GM19025 (cell line): ENCODE measurements around the gene CCL26.
"Not testable (repeated sequence)": the region's sequence is repeated elsewhere in the genome, so short reads cannot be mapped to it uniquely, and the experiment has no call there.

Experiments used
- ATAC-seq: cut with Tn5 transposase; IDR thresholded peaks from one replicate; pipeline ENCODE4 v1.9.1; 2021; ENCODE audit warnings: mild to moderate bottlenecking, low read depth, moderate library complexity; ENCODE audit not compliant: unreplicated experiment

CCL26 gene

DNA sequence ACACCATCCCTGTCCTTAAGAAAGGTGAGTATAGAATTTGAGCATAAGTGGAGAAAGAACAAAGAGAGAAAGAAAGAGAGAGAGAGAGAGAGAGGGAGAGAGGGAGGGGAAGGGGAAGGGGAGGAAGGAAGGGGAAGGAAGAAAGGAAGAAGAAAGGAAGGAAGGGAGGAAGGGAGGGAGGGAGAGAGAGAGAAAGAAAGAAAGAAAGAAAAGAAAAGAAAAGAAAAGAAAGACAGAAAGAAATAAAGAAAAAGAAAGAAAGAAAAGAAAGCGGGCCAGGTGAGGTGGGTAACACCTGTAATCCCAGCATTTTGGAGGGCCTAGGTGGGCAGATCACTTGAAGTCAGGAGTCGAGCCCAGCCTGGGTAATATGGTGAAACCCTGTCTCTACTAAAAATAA is 21.7 kb upstream of the CCL26 start:
- no peak for ATAC-seq

DNA sequence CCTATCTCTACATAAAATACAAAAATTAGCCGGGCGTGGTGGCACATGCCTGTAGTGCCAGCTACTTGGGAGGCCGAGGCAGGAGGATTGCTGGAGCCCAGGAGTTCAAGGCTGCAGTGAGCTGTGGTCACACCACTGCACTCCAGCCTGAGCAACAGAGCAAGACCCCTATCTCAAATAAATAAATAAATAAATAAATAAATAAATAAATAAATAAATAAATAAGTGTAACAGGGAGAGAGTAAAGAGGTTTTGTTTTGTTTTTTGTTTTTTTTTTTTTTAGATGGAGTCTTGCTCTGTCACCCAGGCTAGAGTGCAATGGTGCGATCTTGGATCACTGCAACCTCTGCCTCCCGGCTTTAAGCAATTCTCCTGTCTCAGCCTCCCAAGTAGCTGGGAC is 20.6 kb upstream of the CCL26 start:
- not testable (repeated sequence) for ATAC-seq

DNA sequence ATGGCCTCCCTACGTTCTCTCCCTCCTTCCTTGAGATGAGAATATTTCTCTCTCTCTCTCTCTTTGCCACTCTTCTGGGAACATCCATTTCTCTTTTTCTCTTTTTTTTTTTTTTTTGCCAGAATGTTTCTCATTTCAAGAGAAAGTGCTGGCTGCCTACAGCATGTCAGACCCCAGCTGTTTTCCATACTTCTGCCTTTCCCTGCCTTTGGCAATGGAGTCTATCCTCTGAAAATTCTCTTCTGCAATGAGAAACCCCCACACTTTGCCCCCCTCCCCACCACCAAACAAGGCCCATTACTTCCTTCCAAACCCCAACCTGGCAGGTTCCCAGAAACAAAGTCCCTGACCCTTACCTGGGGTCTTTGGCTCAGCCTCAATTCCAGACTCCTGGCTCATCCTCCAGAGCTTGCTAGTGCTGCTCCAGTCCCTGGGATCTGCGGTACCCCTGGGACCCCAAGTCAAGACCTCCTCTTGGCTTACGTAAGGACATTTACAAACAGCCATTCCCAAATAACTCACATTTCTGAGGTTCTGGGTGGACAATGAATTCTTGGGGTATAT is 17.4 kb upstream of the CCL26 start:
- ATAC-seq = no peak

DNA sequence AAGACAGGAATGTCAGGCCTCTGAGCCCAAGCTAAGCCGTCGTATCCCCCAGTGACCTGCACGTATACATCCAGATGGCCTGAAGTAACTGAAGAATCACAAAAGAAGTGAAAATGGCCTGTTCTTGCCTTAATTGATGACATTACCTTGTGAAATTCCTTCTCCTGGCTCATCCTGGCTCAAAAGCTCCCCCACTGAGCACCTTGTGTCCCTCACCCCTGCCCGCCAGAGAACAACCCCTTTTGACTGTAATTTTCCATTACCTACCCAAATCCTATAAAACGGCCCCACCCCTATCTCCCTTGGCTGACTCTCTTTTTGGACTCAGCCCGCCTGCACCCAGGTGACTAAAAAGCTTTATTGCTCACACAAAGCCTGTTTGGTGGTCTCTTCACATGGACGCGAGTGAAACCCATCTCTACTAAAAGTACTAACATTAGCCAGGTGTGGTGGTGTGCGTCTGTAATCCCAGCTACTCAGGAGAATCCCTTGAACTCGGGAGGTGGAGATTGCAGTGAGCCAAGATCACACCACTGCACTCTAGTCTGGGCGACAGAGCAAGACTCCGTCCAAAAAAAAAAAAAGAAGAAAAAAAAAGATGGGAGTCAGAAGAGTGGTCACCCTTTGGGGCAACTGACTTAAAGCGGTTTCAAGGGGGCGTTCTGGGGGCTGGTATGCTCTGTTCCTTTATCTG is 16.3 kb upstream of the CCL26 start:
- not testable (repeated sequence) for ATAC-seq

DNA sequence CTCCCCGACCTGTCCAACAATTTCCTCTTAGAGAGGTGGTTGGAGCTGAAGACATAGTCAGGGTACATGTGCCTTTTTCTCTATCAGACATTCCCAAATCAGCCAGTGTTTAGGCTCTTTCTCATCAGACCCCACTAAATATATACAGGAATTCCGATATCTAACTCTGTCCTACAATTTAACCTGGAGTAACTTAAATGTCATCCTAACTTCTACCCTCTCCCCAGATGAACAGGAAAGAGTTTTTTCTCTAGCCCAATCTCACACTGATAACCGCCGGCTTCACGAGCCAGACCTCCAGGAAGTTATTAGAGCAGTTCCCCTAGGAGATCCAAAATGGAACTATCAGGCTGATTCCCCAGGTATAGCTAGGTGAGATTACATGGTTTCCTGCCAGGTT is 11.0 kb upstream of the CCL26 start:
- ATAC-seq = not testable (repeated sequence)

DNA sequence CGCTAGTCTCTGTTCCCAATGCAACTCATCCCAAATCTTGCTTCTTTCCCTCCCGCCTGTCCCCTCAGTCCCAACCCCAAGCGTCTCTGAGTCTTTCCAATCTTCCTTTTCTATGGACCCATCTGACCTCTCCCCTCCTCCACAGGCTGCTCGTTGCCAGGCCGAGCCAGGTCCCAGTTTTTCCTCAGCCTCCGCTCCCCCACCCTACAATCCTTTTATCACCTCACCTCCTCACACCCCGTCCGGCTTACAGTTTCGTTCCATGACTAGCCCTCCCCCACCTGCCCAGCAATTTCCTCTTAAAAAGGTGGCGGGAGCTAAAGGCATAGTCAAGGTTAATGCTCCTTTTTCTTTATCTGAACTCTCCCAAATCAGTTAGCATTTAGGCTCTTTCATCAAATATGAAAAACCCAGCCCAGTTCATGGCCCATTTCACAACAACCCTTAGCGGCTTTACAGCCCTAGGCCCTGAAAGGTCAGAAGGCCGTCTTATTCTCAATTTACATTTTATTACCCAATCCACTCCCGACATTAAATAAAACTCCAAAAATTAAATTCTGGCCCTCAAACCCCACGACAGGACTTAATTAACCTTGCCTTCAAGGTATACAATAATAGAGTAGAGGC is 8.7 kb upstream of the CCL26 start:
- ATAC-seq = not testable (repeated sequence)

DNA sequence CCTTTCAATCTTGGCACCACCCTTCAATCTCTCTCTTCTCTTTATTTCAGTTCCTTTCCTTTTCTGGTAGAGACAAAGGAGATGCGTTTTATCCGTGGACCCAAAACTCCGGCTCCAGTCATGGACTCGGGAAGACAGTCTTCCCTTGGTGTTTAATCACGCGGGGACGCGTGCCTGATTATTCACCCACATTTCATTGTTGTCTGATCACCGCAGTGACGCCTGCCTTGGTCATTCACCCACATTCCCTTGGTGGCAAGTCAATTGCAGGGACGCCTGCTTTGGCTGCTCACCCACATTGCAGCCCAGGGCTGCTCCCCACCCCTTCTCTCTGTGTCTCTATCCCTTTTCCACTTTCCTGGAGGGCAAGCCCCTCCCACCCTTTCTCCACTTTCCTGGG is 7.5 kb upstream of the CCL26 start:
- ATAC-seq = not testable (repeated sequence)

DNA sequence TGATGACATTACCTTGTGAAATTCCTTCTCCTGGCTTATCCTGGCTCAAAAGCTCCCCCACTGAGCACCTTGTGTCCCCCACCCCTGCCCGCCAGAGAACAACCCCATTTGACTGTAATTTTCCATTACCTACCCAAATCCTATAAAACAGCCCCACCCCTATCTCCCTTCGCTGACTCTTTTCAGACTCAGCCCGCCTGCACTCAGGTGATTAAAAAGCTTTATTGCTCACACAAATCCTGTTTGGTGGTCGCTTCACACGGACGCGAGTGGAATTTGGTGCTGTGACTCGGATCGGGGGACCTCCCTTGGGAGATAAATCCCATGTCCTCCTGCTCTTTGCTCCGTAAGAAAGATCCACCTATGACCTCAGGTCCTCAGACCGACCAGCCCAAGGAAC is 7.0 kb upstream of the CCL26 start:
- ATAC-seq = not testable (repeated sequence)

DNA sequence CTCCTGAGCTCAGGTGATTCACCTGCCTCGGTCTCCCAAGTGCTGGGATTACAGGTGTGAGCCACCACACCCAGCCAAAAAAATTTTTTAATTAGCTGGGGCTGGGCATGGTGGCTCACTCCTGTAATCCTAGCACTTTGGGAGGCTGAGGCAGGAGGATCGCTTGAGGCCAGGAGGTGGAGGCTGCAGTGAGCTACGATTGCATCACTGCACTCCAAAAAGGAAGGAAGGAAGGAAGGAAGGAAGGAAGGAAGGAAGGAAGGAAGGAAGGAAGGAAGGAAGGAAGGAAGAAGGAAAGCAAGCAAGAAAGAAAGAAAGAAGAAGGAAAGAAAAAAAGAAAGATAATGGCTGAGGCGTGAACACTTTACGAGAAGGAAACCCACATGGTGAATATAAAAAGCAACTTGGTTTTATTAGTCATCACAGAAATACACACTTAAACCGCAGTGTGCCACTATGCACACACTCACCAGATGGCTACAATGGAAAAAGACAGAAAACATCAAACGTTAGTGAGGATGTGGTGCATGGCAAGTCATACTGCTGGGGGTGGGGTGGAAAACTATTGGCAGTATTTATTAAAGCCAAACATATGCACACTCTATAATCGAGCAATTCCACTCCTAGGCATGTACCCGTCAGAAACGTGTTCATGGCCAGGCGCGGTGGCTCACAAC is 4.4 kb upstream of the CCL26 start:
- no peak for ATAC-seq

DNA sequence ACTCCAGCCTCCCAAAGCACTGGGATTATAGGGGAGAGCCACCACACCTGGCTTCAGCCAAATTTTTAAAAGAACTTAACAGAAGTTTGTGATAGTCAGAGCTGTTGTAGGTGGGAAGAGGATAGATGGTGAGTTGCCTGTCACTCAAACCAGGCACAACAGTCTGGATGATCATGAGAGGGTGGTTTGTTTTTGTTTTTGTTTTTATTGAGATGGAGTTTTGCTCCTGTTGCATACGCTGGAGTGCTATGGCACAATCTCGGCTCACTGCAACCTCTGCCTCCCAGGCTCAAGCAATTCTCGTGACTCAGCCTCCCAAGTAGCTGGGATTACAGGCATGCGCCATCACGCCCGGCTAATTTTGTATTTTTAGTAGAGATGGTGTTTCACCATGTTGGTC is 1.9 kb upstream of the CCL26 start:
- ATAC-seq = not testable (repeated sequence)

DNA sequence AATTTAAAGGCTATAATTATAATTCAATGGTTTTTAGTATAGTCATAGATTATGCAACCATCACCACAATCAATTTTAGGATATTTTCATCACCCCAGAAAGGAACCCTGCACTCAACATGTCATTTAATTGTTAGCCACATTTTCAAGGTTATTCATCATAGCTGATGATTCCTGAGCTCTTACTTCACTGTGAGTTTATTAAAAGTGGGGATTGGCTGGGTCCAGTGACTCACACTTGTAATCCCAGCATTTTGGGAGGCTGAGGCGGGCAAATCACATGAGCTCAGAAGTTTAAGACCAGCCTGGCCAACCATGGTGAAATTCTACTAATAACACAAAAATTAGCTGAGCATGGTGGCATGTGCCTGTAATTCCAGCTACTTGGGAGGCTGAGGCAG is 787 bp downstream of the CCL26 start:
- ATAC-seq = no peak

DNA sequence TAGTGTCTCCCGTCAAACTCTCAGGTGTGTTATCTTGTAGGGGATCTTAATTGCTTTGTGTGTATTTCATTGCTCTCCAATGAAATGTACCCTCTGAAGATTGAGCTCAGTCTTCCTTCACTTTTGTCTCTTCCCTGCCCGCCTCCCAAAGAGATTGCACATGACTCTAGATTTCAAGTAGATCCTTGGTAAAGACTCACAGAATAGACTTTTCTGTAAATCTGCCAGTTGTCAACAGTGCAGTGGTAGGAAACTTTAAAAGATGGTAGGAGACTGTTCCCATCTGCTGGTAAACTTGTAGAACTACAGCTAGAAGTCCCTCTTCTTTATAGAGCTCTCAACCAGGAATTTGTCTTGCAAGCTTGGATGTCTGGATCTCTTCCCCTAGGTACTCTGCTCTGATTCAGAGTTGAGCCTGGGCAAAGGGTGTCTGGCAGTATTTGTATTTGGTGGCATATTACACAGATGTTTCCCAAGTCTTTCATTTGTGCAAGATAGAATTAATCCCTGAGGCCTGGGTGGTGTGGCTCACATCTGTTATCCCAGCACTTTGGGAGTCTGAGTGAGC is 9.6 kb downstream of the CCL26 start:
- ATAC-seq = no peak

DNA sequence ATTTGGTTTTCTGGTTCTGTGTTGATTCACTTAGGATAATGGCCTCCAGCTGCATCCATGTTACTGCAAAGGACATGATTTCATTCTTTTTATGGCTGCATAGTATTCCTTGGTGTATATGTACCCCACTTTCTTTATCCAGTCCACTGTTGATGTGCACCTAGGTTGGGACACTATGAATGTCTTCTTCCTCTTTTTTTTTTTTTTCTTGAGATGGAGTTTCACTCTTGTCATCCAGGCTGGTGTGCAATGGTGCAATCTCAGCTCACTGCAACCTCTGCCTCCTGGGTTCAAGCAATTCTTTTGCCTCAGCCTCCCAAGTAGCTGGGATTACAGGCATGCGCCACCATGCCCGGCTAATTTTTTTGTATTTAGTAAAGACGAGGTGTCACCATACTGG is 10.2 kb downstream of the CCL26 start:
- not testable (repeated sequence) for ATAC-seq

DNA sequence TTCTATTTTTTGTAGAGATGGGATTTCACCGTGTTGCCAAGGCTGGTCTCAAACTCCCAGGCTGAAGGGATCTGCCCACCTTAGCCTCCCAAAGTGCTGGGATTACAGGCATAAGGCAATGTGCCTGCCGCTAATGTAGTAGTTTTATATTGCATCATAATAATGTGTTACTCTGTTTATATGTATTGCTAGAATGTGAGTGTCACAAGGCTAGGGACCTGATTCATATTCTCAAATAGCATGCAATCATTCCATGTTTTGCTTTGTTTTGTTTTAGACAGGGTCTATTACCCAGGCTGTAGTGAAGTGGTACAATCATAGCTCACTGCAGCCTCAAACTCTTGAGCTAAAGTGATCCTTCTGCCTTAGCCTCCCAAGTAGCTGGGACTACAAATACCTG is 13.5 kb downstream of the CCL26 start:
- ATAC-seq = no peak

DNA sequence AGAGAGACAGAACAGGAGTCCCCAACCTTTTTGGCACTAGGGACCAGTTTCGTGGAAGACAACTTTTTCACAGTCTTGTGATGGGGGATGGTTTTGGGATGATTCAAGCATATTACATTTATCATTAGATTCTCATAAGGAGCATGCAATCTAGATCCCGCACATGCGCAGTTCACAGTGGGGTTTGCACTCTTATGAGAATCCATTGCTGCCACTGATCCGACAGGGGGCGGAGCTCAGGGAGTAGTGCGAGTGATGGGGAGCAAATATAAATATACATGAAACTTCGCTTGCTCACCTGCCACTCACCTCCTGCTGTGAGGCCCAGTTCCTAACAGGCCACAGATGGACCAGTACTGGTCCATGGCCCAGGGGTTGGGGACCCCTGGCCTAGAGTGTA is 14.2 kb downstream of the CCL26 start:
- ATAC-seq = no peak

DNA sequence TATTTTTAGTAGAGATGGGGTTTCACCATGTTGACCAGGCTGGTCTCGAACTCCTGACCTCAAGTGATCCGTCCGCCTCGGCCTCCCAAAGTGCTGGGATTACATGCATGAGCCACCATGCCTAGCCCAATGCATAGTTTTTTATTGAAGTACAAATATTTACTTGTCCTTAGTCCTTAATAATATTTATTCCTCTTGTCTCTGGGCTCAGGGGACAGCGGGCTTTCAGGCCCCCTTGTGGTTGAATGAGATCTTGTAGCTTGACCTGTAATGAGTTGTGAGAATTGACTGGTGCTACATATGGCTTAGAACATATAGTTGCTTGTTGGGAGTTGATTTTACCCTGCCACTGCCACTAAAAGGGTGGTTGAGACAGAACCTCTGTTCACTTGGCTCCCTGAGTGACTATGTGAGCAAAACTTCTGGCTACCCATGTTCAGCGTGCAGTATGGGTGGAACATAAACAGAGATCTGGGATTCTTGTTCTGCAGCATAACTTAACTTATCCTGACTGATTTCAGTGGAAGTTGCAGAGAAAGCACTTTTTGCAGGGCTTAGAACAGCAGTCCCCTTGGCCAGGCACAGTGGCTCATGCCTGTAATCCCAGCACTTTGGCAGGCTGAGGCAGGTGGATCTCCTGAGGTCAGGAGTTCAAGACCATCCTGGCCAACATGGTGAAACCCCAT is 14.9 kb downstream of the CCL26 start:
- ATAC-seq = no peak

DNA sequence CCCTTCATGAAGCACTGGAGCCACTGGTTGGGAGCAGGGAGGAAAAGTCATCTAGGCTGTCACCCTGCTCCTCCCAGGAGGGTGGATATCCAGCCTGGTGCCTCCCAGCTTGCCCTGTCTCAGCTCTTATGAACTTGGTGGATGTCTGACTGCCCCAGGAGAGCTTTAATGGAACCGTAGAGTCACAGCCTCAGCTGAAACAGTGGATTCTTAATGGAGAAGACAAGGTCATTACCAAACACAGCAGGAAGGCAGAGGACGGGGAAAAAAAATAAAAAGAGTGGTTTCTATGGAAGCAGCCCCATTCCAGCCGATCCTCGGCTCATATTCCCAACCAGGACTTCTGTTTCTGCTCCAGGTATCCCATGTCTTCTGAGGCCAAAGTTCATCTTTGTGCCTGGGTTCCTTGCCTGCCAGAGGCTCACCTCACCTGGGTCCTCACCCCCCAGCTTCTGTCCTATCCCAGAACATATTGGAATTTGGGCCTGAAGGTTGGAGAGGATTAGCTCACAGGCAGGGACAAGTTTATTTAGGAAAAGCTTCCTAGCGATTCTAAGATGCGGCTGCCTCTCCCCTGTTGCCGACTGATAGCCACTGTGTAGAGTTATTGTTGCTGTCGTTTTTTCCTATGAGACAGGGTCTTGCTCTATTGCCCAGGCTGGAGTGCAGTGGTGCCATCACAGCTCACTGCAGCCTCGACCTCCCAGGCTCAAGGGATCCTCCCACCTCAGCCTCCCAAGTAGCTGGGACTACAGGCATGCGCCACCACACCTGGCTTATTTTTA is 15.6 kb downstream of the CCL26 start:
- no peak for ATAC-seq

DNA sequence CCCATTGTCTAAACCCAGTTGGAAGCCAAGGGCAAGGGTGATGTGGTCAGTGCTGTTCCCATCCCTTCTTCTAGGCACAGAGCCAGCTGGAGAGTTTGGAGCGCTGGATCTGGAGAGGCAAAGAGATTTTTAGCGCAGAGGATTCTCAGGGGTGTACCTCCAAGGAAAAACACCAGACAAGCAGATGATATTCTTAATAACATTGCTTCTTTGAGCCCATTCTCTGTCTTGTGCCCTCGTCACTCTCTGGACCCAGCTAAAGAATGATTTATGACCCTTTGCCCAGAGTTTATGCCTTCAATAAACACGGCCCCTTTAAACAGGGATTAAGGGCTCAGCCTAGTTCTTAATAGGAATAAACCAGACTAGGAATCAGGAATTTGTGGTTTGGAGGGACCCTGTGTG is 28.6 kb downstream of the CCL26 start:
- no peak for ATAC-seq

DNA sequence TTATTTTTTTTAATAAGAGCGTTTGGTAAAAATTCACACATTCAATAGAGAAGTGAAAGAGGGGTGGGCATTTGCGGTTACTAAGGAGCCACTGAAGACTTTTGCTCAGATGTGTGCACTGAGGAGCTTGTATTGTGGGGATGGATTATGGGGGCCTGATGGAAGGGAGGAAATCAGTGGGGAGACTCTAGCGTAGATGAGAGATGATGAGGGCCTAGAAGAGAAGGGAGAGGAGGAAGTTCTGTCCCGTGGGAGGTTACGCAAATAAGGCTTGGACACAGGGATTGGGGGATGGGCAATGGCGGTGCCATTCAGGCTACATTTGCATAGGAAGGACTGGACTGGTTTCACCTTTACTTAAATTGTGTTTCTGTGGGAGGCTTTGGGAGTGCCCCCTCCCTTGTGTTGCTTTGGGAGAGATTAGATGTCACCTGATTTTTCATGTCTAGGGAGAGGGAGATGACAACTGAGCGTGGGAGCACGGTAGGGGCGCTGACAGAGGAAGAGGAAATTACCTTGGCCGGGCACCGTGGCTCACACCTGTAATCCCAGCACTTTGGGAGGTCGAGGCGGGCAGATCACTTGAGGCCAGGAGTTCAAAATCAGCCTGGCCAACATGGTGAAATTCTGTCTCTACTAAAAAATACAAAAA is 31.0 kb downstream of the CCL26 start:
- no peak for ATAC-seq
